Measurements from ENCODE around the gene GON4L.
A peak's percentile ranks its signal among the peaks of the same experiment; 100 is the strongest.
"Not testable (repeated sequence)": the region's sequence is repeated elsewhere in the genome, so short reads cannot be mapped to it uniquely, and the experiment has no call there.

Gene GON4L

GRCh38 chr1:155759017-155759416 is 98.0 kb downstream of the GON4L start:
- POLR2A ChIA-PET; H3K9me3 ChIP-seq (ENCODE audit: control insufficient read depth, insufficient read depth, low read depth, low read length); H3K4me1 ChIP-seq (ENCODE audit: control insufficient read depth, insufficient read depth, low read length); CTCF ChIA-PET; H3K4me3 ChIP-seq (ENCODE audit: low read depth, low read length); H3K27ac ChIP-seq (ENCODE audit: extremely low read depth, low read depth, low read length): not testable (repeated sequence)
- peaks cover 39 to 86% of the 10 kb centered on the region in 2 experiments for H3K36me3 ChIP-seq (ENCODE audit: control insufficient read depth in 2 of 2, insufficient read depth in 1 of 2, low read length in 2 of 2)
- TF ChIP-seq ZNF121 (tag by site-specific recombination; IDR thresholded peaks at IDR 0.05), result peak; percentile 67

- H3K4me1 ChIP-seq (ENCODE audit: control insufficient read depth, insufficient read depth, low read length); H3K4me3 ChIP-seq (ENCODE audit: low read depth, low read length); H3K27ac ChIP-seq (ENCODE audit: extremely low read depth, low read depth, low read length); CTCF ChIA-PET; POLR2A ChIA-PET; H3K9me3 ChIP-seq (ENCODE audit: control insufficient read depth, insufficient read depth, low read depth, low read length): not testable (repeated sequence)
- H3K36me3 ChIP-seq (ENCODE audit: control insufficient read depth in 2 of 2, insufficient read depth in 1 of 2, low read length in 2 of 2), result peaks cover 3 to 40% of the 10 kb centered on the region in 2 experiments; a peak in 2 of 3 replicates
These were observed 108.9 kb downstream of the GON4L start for GRCh38 chr1:155748141-155748540.

GRCh38 chr1:155747586-155747985 is 109.4 kb downstream of the GON4L start:
- peaks cover 3 to 35% of the 10 kb centered on the region in 2 experiments; a peak in 2 of 3 replicates for H3K36me3 ChIP-seq (ENCODE audit: control insufficient read depth in 2 of 2, insufficient read depth in 1 of 2, low read length in 2 of 2)
- H3K9me3 ChIP-seq (ENCODE audit: control insufficient read depth, insufficient read depth, low read depth, low read length); H3K27ac ChIP-seq (ENCODE audit: extremely low read depth, low read depth, low read length); H3K4me3 ChIP-seq (ENCODE audit: low read depth, low read length); POLR2A ChIA-PET; CTCF ChIA-PET; H3K4me1 ChIP-seq (ENCODE audit: control insufficient read depth, insufficient read depth, low read length): not testable (repeated sequence)

- Histone ChIP-seq H3K4me3 (ENCODE audit: low read depth, low read length) (peak overlapping the region; percentile 52), H3K36me3 (ENCODE audit: control insufficient read depth in 2 of 2, insufficient read depth in 1 of 2, low read length in 2 of 2) (peaks cover 0 to 21% of the 10 kb centered on the region in 2 experiments; a peak in 2 of 3 replicates), H3K27ac (ENCODE audit: extremely low read depth, low read depth, low read length) (peak overlapping the region; percentile 32)
- ChIA-PET CTCF (interaction anchor here (0.6 to 1.3 kb wide), 2 partner anchors 321 to 856 kb away, joined by 3 to 6 read pairs; no protein-coding TSS in a partner anchor), POLR2A (interaction anchor here (0.6 to 1.2 kb wide), 3 partner anchors 20 to 183 kb away, joined by 3 to 4 read pairs (median 4); partner anchors contain the start of gene GON4L)
- not testable (repeated sequence) for H3K9me3 ChIP-seq (ENCODE audit: control insufficient read depth, insufficient read depth, low read depth, low read length); H3K4me1 ChIP-seq (ENCODE audit: control insufficient read depth, insufficient read depth, low read length)
- TF ChIP-seq ZSCAN30 (tag by site-specific recombination; IDR thresholded peaks at IDR 0.05) (peak; percentile 79), ZNF341 (tag by site-specific recombination; IDR thresholded peaks at IDR 0.05; ENCODE audit: low read depth) (peak; percentile 96), ZFHX2 (tag by site-specific recombination; conservative IDR thresholded peaks at IDR 0.05) (peak; percentile 15; the same call in 1 of the 2 replicates), SP3 (tag by site-specific recombination; IDR thresholded peaks at IDR 0.05) (0 out of 2 replicates have a peak, but pooled peaks have one; percentile 43), IKZF3 (tag by site-specific recombination; IDR thresholded peaks at IDR 0.05) (peak; percentile 98), KLF9 (tag by site-specific recombination; IDR thresholded peaks at IDR 0.05; ENCODE audit: low read depth) (peak; percentile 42; the same call in 1 of the 2 replicates), ZNF558 (tag by site-specific recombination; IDR thresholded peaks at IDR 0.05) (0 out of 2 replicates have a peak, but pooled peaks have one; percentile 22), PATZ1 (tag by site-specific recombination; IDR thresholded peaks at IDR 0.05) (peak; percentile 64), ZBTB26 (tag by site-specific recombination; optimal IDR thresholded peaks at IDR 0.05) (peak; percentile 78), ZEB2 (tag by site-specific recombination; IDR thresholded peaks at IDR 0.05) (peak; percentile 55; the same call in 1 of the 2 replicates), ZBTB20 (tag by site-specific recombination; IDR thresholded peaks at IDR 0.05) (peak; percentile 71), ZBTB6 (tag by site-specific recombination; IDR thresholded peaks at IDR 0.05) (peak; percentile 85; the same call in 1 of the 2 replicates), KLF7 (tag by site-specific recombination; IDR thresholded peaks at IDR 0.05; ENCODE audit: borderline replicate concordance) (0 out of 2 replicates have a peak, but pooled peaks have one; percentile 24), ZNF561 (tag by site-specific recombination; IDR thresholded peaks at IDR 0.05; ENCODE audit: borderline replicate concordance) (peak; percentile 79; the same call in 1 of the 2 replicates), ZNF449 (tag by site-specific recombination; IDR thresholded peaks at IDR 0.05) (peak; percentile 22; the same call in 1 of the 2 replicates), ZNF660 (tag by site-specific recombination; IDR thresholded peaks at IDR 0.05) (peak; percentile 54), SP2 (tag by site-specific recombination; IDR thresholded peaks at IDR 0.05) (peak; percentile 84), ZNF394 (tag by site-specific recombination; IDR thresholded peaks at IDR 0.05; ENCODE audit: borderline replicate concordance) (peak; percentile 69; the same call in 1 of the 2 replicates)
These were observed 111.5 kb downstream of the GON4L start for GRCh38 chr1:155745284-155746228.

Data from HEK293 (cell line).